Measurements from ENCODE around the gene TRIO.

DNA sequence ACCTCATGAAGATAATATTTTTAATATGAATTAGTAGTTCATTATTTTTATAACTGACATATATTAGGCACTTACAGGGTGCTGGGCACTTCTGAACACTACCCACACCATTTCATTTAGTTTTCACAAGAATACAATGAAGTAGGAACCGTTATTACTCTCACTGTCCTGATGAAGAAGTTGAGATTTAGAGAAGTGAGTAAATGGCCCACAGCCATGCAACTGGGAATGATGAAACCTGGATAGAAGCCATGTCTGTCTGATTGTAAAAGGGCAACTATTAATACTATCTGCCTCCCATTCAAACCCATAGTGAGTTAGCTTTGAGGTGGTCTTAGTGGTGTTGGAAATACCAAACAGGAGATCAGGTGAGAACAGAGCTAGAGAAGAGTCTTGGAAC, 408.9 kb downstream of the TRIO start:
- TF ChIP-seq, protein P1, sequence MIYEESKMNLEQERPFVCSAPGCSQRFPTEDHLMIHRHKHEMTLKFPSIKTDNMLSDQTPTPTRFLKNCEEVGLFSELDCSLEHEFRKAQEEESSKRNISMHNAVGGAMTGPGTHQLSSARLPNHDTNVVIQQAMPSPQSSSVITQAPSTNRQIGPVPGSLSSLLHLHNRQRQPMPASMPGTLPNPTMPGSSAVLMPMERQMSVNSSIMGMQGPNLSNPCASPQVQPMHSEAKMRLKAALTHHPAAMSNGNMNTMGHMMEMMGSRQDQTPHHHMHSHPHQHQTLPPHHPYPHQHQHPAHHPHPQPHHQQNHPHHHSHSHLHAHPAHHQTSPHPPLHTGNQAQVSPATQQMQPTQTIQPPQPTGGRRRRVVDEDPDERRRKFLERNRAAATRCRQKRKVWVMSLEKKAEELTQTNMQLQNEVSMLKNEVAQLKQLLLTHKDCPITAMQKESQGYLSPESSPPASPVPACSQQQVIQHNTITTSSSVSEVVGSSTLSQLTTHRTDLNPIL (CRISPR knock-in tag; IDR thresholded peaks at IDR 0.05; ENCODE audit: low read depth): no peak
- TF ChIP-seq PATZ1 (CRISPR knock-in tag; IDR thresholded peaks at IDR 0.05; ENCODE audit: borderline replicate concordance): no peak
- TF ChIP-seq ARNTL (CRISPR knock-in tag; IDR thresholded peaks at IDR 0.05; ENCODE audit: borderline replicate concordance, low read depth): no peak
- TF ChIP-seq ZFP30 (CRISPR knock-in tag; IDR thresholded peaks at IDR 0.05): no peak
- TF ChIP-seq GLIS3 (CRISPR knock-in tag; IDR thresholded peaks at IDR 0.05): no peak
- TF ChIP-seq TCF4 (CRISPR knock-in tag; IDR thresholded peaks at IDR 0.05; ENCODE audit: borderline replicate concordance): no peak
